NCI-H82 treated with DMSO at 0.1 percent for 48 hours (cell line): Measurements from ENCODE around the gene DPYD.

ENCODE experiments used
- DNase-seq: peaks from one replicate; lab custom pipeline; 2025; ENCODE audit not compliant: unreplicated experiment; lab: John Stamatoyannopoulos, UW

Gene DPYD

DNA sequence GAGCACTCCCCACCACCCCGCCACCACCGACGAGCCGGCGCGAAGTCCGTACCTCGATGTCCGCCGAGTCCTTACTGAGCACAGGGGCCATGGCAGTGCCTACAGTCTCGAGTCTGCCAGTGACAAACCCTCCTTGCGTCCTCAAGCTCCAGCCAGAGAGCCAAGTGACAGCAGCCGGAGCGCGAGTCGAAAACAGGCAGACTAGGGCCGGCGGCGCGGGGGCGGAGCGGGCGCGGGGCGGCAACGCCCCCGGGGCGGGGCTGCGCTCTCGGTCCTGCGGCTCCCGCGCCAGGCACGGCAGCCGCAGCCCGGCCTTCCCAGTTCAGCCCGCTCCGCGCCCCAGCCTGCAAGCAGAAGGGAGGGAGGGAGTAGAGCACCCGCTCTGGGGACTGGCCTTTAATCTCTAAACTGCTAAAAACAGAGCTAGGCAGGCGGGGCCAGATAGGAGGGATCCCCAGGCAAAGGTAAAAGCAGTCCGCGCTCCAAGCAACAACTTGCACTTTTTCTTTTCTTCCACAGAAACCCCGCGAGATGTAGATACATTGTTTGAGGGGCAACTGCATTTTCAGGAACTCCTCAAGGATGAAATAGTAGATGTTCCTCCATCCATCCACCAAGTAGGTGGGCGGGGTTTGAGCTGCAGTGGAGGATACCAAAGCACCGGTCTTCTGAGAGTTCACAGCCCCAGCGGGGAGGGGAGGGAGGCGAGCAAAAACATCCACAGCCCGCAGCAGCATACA lies at the start of gene DPYD:
Gene DPYD, minus strand, starts transcription at position 203 of the 740 bp plus-strand sequence. Its CDS starts 112 bp downstream, at position 91.
- DNase-seq, result peak; percentile 91

DNA sequence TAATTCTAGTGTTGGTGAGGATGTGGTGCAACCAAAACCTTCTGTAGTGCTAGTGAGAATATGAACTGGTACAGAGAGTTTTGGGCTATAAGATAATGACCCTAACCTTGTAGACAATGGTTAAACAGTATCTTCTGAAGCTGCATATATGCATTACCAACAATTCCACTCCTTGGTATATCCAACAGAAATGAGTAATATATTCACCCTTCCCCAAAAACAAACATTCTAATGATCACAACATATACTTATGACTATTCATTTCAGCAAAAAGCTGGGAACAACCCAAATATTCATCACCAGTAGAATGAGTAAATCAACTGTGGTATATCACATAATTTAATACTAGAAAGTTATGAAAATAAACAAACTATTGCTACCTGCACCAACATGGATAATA lies 39.6 kb upstream of the DPYD start:
- DNase-seq, result no peak

DNA sequence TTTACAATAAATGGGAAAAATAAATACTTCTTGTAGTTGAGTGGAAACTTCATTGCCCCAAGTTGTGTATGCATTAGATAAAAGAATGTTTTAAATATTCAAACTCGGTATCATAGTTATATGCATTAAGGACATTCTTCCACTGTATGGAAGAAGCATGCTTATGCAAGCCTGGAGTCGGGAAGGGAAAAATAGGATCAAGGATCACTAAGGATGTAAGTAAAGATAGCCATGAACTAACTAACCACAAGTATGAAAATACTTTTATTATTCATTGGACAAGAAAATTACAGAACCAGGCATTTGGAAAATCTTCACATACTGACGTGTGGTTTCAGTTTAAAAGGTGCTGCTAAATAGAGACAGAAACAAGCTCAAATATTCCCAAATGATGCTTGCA lies 26.9 kb upstream of the DPYD start:
- no peak for DNase-seq

DNA sequence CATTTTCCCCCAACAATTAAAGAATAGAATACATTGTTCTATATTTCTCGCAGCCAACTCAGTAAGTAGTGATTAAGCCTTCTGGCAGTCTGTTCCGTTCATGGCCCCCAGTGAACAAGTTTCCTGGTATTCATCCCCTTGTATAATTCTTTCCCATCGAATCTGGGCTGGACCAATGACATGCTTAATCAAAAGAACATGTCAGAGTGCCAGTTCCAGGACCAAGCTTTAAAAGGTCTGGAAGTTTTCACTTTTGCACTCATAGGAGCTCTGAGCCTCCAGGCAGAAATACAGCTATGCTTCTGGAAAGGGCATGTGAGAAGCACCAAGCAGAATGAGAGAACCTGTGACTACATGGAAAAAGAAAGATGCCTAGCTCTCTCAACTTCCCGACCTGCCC lies 22.5 kb upstream of the DPYD start:
- no peak for DNase-seq

DNA sequence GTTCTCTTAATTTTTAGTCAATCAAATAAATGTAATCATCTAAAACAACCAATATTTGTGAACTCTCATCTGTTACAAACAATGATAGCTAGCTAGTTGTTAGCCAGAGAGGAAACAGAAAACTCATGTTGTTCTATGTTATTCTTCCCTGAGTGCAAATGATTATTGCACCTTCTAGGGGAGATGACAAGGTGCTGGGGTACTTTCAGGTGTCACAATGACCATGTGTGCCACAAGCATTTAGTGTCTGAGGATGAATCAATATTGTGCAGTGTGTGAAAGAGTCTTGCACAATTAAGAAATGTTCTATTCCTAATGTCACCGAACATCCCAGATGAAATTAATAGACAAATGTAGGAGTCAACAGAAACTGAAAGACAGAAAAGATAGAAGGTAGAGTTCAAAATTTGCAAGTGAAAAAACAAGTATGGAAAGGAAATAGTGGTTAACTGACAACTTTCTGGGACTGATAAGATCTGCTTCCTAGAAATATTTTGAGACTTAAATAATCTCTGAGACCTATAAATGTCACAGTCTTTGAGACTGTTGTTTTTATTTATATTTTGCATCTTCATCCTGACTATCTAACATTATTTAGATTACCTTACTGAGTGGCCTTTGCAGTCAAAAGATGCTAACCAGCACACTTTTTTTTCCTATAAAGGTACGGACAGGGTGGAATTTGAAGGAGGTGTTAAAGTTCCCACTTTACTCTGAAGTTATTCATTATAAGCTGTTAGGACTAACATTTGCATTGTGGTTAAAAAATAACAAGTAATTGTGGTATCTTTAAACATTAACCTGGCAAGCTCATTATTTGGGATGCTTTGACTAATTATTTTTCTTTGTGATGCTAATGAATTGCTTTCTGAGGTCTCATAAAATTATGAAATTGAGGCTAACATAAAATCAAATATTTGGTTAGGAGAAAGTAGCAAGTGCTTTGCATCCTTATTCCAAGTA lies 21.6 kb upstream of the DPYD start:
- no peak for DNase-seq

DNA sequence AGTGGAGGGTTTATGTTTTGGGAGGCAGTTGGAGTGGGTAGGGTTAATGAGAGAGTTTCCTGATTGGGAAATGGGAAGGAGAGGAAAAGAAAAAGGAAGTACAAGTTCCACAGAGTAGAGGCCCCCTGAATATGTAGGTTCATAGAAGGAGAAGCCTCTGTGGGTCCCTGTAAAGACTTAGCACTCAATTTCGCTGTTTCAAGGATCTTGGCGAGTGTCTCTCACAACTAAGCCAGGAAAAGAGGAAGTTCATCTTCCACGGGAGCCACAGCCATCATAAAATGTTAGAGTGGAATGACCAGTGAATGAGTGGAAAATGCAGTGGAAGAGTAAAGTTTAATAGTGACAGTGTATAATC lies 17.4 kb upstream of the DPYD start:
- no peak for DNase-seq

DNA sequence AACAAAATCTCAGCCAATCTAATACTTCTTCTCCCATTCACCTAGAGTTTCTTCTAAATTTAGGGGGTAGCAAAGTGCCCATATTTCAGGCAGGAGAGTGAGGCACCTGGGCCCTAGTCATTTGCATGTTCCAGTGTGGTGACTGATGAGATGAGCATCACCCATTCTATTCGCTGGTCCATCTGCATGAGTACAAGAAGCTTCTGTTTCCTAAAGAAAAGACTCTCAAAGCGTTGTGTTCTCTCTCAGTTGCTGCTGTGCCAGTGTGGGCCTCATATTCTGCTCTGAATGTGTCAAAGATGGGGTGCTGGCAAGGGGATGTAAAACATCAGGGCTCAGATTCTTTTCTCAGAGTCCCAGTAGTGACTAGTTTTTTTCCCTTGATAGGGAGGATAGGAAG lies 16.1 kb upstream of the DPYD start:
- no peak for DNase-seq

DNA sequence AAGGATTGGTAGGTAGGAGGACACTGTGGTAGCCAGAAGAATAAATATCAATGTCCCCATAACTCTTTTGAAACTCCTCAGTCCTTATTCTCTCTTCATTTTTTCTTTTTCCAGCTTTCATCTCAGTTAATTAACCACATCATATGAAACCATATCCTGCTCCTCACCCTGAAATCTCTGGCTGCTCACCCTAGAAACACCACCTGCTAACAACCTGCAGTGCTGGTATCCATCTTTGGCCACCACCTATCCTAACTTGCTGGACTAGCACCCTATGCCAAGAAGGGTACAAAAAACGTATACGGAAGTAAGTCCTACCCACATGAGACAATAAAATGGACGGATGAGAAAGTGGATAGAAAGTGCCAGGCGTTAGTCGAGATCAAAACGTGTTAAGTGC lies 13.7 kb upstream of the DPYD start:
- DNase-seq, result no peak

DNA sequence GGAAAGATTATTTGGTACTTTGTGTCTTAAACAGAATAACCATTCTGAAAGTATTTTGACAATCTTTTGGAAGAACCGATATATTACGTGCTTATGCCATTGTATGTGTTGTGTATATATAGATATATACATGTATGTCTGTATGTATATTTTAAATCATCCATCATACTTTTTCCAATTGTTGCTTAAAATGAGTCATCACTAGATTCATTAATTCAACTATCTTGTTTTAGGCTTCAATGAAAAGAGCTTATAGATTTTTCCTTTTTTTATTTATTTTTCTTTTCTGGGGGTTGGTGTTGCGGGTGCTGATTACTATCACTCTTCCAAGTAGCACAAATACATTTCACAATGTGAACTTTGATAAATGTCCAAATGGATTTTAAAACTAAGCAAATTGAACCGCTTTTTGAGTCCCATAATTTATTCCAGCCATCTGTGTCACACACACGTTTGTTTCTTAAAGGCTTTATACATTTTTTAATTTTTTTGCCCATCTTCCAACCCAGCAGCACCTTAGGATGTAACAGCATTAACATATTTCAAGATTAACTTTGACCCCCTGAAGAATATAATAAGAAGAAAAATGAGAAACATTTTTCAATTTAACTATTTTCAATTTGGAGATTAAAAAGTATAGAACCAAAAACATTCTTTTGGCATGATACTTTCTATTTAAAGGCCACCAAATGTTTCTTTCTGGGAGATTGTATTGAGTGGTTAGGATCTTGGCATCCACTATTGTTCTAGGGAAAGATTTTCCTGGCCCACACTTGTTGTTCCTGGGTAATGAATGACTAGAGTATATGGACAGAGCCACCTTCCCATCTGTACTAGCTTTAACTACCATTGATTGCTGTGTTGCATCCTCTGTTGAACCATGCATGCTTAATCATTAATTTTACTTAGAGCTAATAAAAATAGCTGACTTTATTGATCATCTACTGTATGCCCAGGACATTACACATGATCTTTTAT lies 9.3 kb upstream of the DPYD start:
- DNase-seq, result no peak

DNA sequence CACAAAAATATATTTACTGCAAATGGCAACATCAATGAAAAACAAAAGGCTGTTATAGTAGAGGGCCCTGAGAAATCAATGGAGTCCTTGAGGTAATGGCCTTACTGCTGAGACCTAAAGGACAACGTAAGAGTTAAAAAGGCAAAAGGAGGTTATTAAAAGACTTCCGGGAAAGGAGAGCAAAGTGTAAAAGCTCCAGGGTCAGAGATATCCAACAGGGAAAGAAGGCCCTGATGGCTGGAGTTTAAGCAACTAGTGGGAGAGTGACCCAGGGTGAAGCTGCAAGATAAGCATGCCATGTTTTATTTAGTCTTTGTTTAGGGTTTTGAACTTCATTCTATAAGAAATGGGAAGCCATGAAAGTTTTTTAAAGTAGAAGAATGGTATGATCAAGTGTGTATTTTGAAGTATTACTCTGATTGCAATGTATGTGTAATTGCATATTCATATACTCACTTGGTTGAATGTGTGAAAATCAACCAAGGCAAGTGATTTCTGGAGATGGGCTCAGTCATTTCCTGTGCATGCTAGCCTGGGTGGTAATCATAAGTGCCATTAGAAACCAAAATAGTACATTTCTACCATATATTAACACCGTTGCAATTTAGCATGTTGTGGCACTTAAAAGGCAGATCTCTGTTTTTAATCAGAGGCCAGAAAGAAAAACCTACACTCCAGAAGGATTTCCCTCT lies 5.3 kb upstream of the DPYD start:
- DNase-seq, result no peak

DNA sequence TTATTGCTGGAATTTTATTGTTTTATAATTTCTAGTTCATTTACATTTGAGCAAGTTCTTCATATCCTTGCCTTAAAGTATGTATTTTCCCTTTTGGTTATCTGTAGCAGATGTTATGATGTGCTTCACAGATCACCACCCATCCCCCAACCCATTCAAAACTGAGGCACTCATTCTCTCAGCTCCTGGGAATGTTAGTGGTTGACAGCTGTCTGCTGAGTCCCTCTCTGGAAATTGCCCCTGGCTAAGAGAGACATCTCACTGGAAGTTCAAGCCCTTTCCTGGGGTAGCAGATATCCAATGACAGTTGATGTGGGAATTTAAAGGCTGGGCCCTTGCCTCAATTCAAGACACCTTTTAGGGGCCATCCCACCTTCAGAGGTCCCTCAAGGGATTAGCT lies 4.3 kb upstream of the DPYD start:
- no peak for DNase-seq

DNA sequence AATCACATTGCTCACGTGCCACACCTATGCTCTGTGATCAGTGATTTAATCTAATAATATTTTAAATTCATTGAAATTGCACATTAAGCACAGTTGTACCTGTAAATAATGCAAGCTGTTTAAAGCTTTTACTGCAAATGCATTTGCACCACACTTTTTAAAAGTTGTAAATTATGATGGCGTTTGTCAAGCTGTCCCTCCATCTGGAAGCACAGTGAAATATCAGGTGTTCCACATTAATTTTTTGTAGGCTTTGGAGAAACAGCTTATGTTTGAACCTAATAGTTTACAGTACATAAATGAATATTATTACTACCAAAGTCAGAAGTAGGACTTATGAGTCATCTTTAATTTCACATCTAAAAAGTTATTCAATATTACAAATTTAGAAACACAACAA lies 3.0 kb upstream of the DPYD start:
- DNase-seq, result no peak

DNA sequence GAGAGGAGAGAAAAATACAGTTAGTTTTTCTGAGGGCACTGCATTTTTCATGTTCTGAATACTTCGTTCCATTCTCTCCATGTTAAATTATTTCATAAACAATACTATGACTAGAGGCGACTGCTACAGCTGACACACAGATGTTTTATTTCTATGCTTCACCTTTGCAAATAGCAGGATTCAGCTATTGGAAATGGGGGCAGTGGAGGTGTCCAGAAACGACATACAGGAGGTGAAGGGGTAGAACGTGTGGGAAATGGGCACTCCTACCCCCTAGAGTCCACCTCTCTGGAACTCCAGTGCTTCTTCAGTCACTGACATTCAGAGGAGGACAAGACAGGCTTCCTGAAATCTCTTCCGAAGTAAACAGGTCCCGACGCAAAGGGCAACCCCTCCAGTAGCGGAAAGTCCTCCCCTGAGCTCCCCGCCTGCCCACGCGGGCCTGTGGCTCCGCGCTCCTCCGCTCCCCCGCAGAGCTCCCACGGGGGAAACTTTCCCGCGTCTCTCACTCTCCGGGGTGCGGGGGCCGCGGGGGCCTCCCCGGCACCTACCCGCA lies 480 bp downstream of the DPYD start:
- DNase-seq, result peak; percentile 24

DNA sequence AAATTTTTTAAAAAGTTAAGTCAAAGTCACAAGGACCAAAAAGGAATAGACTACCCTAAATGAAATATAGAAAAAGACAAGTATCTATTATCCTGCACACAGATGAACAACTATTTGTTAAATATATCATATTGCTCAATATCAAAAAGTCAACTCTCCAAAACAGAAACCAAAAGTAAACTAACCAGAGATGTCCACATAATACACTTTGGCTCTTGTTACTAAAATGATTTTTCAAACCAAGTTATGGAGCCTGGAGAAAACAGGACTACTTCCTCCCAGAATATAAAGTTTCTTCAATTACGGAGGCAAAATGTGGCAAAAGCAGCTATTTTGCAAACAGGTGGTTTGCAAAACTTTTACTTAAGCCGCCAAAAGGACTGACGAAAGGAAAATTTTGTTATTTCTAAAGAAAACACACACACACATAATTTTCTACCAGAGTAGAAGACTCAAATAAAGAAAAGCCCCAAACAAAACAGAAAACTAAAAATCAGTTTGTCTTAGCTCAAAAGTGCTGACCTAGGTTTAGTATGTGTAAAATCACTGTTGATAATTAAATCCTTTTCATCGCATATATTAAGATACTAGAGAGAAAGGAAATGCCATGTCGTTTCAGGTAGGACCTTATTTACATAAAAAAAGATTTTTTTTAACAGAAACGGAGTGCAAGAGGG lies 1.1 kb downstream of the DPYD start:
- DNase-seq, result no peak

DNA sequence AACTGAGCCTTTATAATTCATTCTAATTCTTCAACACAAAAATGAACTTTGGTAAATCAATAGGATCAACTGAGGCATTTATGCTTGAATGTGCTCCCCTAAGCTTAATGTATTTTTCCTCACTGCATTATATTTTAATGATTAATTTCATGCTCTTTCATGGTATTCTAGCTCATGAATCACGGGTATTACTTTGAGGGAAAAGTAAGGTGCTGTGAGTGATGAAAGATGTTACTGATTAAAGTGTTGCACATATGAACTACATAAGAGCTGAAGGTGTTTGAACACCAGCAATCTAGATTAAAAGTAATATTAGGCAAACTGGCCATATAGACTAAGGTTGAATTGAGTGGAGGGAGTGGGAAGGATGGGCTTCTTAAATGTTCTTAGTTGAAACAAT lies 1.9 kb downstream of the DPYD start:
- DNase-seq, result no peak

DNA sequence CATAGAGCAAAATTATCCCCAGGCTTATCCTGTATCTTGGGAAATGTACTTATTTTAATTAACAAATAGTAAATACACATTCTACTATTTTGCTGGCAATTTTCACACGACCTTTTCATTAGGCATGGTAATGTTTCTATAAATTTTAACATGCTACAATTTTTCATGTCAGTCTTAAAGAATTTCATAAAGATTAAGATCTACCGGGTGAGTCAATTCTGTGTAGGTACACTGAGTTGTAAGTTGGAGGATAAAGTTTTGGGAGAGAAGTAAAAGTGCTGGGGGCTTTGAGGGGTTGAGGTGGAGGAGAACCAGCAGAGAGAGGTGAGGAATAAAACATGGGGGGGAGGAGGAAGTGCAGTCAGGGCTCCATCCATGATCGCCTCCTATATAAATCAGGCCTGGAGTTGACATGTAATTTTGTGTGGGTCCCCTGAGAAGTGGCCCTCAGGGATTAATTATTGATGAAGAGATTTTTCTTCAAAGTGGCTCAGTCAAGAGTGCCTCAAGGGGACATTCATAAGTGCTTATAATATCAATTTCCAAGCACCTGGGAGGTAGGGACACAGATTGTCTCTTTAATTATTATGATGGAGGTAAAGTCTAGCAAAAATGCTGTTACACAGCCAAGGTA lies 7.2 kb downstream of the DPYD start:
- no peak for DNase-seq

DNA sequence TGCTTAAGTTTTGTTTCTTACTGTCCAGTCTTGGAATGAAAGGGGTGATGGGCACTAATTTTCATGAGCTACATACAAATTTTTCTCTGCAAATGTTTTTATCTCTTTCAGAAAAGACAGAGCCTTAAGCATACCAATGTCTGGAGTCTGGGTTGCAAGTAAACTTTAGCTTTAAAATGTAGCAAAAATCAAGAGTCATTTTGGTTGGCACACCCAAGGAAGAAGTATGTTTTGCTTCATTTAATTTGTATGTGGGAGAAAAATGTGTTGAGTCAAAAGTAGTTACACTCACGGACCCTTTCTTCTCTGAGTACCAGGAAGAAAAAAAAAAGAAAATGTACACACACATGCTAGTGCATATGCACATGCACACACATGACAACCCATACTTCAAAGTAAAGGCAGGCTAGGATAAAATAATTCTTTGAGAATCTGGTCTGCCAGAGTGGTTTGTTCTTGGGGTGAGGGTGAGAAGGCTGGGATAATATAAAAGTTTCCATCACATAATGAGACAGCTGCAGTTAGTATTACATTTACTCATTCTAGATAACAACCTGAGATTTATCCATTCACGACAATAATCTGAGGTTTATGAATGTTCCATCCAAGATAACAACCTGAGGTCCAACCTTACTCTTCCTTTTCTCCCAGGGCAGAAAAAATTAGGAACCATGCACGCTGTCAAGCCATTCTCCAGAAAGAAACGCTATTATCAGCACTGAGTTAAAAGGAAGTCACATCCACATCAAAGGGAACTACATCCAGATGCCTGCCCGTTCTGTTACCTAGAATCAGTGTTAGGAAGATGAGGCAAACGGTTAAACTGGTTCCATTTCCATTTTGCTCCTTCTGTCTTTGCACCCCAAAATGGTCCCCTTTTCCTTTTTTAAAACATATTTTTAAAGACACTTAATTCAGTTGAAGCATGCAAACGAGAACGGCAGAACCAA lies 9.3 kb downstream of the DPYD start:
- no peak for DNase-seq

DNA sequence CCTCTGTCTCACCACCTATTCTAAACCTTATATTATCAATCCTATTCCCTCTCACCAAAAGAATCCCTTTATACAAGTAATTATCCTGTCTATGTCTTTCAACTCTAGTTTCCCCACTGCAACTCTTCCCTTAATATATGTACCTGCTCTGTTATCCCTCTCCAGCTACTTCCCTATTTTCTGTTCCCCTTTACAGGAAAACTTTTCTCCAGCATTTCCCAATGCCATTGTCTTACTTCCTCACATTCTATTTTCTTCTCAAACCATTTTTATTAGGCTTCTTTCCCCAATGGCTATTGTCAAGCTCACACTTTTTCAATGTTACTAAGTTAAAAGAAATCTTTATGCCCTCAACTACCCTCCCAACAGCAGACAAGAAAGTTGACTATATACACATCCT lies 11.6 kb downstream of the DPYD start:
- DNase-seq, result no peak
